MCF 10A (cell line): Measurements from ENCODE around the gene STAT1. TPM values are rescaled to one million over a fixed set of nuclear protein-coding genes. Genes with fewer than 3 reads are reported as not detected.
A peak's percentile ranks its signal among the peaks of the same experiment; 100 is the strongest.

Experiments used
- BruUV-seq: library from RNA; stranded (reverse); fragments of 400-500 nt; replicated peaks from 2 replicates; lab custom pipeline; 2021; lab: Mats Ljungman, UMichigan
- CTCF ChIA-PET: fragments of 300-600 bp; sonication (Branson Sonifier 250); formaldehyde crosslinking; extraction: SDS; loops from one replicate; lab custom pipeline; 2021; ENCODE audit warnings: antibody characterized with exemption, inconsistent platforms; lab: Yijun Ruan, JAX
- POLR2A ChIA-PET: fragments of 300-600, 350-650 bp; sonication (Branson Sonifier 250); formaldehyde crosslinking; extraction: SDS; loops from one replicate; lab custom pipeline; 2020; ENCODE audit warnings: antibody characterized with exemption, inconsistent platforms; lab: Yijun Ruan, JAX
- DNase-seq: peaks from one replicate; pipeline ENCODE4 v3.0.0-alpha.2; 2018; ENCODE audit not compliant: unreplicated experiment
- H3K27ac Mint-ChIP-seq: one replicate; pipeline ENCODE4 v1.8.0; 2022; ENCODE audit warnings: mild to moderate bottlenecking, low read depth, mixed read lengths; ENCODE audit not compliant: unreplicated experiment
- H3K27me3 Mint-ChIP-seq: one replicate; pipeline ENCODE4 v1.8.0; 2022; ENCODE audit warnings: mixed read lengths; ENCODE audit not compliant: insufficient read depth, unreplicated experiment
- H3K36me3 Mint-ChIP-seq: one replicate; pipeline ENCODE4 v1.8.0; 2022; ENCODE audit warnings: mild to moderate bottlenecking, moderate library complexity, mixed read lengths; ENCODE audit not compliant: insufficient read depth, unreplicated experiment
- H3K4me1 Mint-ChIP-seq: one replicate; pipeline ENCODE4 v1.8.0; 2022; ENCODE audit warnings: mixed read lengths; ENCODE audit not compliant: insufficient read depth, unreplicated experiment
- H3K4me3 Mint-ChIP-seq: one replicate; pipeline ENCODE4 v1.8.0; 2022; ENCODE audit warnings: mild to moderate bottlenecking, moderate library complexity, mixed read lengths; ENCODE audit not compliant: unreplicated experiment
- H3K9me3 Mint-ChIP-seq: one replicate; pipeline ENCODE4 v1.8.0; 2022; ENCODE audit warnings: mixed read lengths; ENCODE audit not compliant: unreplicated experiment
- intact Hi-C: fragments of 100-400 bp; cut with micrococcal nuclease; formaldehyde crosslinking; loops from 2 replicates; pipeline ENCODE4 v1.14.1; 2022
- total RNA-seq: library from RNA; stranded (reverse); gene quantifications from 2 replicates; pipeline ENCODE4 v1.2.3, GENCODE V29; 2022
- TF ChIP-seq, protein P1 (sequence below): fragments of 200-600 bp; IDR thresholded peaks from one replicate; pipeline ENCODE4 v1.8.0; 2022; ENCODE audit warnings: antibody characterized with exemption, mild to moderate bottlenecking; ENCODE audit not compliant: unreplicated experiment

STAT1 gene
- total RNA-seq, 1 experiment from 2014 or later, result 36.9 TPM

DNA sequence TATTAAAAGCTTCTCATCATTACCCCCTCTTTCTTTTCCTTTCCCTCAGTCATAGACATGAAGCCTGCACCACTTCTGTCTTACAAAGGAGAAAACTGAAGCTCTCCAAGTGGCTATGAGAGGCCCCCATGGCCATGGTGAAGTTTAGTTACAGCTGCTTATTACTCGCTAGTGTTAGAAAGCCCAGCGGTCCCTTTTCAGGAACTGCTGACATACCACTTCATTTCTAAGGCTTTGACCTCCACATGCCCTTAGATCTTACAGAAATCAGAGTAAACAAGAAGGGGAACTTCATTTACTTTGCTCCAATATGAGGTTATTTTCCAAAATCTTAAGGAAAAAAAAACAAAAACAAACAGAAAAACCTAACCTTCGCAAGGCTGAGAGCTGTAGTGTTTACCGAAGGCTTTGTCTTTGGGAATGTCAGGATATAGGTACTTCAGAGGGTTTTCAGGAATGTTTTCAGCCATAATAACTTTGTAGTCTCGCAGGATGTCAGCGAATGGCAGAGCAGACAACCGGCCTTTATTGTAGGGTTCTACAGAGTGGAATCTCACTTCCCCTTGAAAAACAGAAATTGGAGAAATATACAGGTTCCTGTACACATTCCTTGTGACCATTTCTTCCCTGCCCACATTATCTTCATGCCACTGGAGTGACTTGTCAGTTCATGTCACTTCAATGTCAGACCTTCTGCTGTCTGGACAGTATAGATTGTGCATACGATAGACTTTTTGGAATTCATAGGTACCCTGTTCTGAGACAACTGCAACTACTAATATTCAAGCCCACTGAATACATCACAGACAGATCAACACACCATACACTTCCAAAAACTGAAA lies 18.8 kb upstream of the STAT1 start:
- no peak overlapping the region for H3K27ac Mint-ChIP-seq
- no peaks in the 10 kb centered on the region for H3K9me3 Mint-ChIP-seq
- BruUV-seq, result no TSS peak
- ChIA-PET POLR2A (interaction anchor here (0.6 to 1.0 kb wide), 2 partner anchors 19 to 135 kb away, joined by 3 read pairs; no protein-coding TSS in a partner anchor), CTCF (interaction anchor here (0.6 to 0.8 kb wide), 3 partner anchors 122 to 767 kb away, joined by 3 to 4 read pairs (median 3); no protein-coding TSS in a partner anchor)
- no peaks in the 10 kb centered on the region for H3K27me3 Mint-ChIP-seq
- no peak for DNase-seq
- intact Hi-C loops, result loop anchor here (5.0 kb wide), 1 partner anchor 36 kb away; no protein-coding TSS in a partner anchor
- H3K36me3 Mint-ChIP-seq, result peaks cover 5% of the 10 kb centered on the region
- H3K4me3 Mint-ChIP-seq, result no peak overlapping the region
- no peaks in the 10 kb centered on the region for H3K4me1 Mint-ChIP-seq
- TF ChIP-seq, protein P1, sequence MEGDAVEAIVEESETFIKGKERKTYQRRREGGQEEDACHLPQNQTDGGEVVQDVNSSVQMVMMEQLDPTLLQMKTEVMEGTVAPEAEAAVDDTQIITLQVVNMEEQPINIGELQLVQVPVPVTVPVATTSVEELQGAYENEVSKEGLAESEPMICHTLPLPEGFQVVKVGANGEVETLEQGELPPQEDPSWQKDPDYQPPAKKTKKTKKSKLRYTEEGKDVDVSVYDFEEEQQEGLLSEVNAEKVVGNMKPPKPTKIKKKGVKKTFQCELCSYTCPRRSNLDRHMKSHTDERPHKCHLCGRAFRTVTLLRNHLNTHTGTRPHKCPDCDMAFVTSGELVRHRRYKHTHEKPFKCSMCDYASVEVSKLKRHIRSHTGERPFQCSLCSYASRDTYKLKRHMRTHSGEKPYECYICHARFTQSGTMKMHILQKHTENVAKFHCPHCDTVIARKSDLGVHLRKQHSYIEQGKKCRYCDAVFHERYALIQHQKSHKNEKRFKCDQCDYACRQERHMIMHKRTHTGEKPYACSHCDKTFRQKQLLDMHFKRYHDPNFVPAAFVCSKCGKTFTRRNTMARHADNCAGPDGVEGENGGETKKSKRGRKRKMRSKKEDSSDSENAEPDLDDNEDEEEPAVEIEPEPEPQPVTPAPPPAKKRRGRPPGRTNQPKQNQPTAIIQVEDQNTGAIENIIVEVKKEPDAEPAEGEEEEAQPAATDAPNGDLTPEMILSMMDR, result no peak

DNA sequence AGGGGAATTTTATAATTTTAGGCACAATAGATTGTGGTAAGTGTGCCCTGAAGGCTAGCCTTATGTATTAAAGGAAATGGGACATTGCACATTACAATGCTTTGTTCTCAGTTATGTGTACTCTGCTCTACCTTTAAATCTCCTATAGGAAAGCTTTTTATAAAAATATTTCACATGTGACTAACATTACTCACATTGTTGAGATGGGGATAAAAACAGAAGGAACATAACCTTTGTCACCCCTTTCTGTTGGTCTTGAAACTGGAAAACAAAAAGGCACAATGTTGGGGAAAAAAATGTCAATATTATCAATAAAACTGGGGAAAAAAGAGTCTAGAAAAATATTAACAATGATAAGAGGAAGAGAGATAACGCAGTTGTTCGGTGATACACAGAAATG lies 17.3 kb upstream of the STAT1 start:
- intact Hi-C loops, result loop anchor here (5.0 kb wide), 1 partner anchor 34 kb away; no protein-coding TSS in a partner anchor
- Mint-ChIP-seq H3K36me3 (no peaks in the 10 kb centered on the region), H3K4me3 (no peak overlapping the region), H3K9me3 (no peaks in the 10 kb centered on the region), H3K27me3 (no peaks in the 10 kb centered on the region), H3K27ac (no peak overlapping the region), H3K4me1 (no peaks in the 10 kb centered on the region)
- ChIA-PET POLR2A (no interaction called here), CTCF (interaction anchor here (0.9 kb wide), 1 partner anchor 252 kb away, joined by 3 read pairs; no protein-coding TSS in a partner anchor)
- TF ChIP-seq, protein P1, result no peak
- BruUV-seq, result no TSS peak
- no peak for DNase-seq

DNA sequence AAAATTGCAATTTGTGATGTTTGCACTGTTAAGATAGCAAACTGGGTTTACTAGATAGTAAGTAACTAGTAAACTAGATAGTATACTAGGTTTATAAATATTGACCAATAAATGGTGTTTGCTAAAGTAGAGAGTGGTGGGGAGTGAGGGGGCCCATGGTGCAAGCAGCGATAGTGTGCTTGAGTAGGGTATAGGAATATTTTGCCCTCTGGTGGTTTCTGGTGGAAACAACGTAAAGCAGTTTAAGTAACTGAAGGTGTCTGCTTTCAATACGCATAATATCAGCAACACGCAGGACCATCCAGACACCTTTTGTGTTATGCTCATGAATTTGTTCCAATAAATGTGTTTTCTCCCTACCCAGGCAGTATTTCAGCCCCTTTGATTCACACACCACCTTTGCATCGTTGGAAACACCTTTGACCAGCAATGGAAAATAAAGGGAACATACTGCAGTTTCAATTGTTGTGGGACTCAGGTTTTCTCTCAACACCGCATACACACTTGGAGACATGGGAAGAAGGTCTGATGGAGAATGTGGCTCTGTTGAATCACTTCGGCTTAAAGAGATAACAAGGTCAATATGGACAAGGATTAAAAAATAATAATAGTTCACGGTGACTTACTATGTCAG lies 16.7 kb upstream of the STAT1 start:
- Mint-ChIP-seq H3K27me3 (no peaks in the 10 kb centered on the region), H3K9me3 (no peaks in the 10 kb centered on the region), H3K27ac (no peak overlapping the region), H3K36me3 (no peaks in the 10 kb centered on the region), H3K4me3 (no peak overlapping the region), H3K4me1 (no peaks in the 10 kb centered on the region)
- POLR2A ChIA-PET, result no interaction called here
- BruUV-seq, result no TSS peak
- peak; percentile 59 for DNase-seq
- intact Hi-C loops, result loop anchor here (1.0 to 5.0 kb wide), 2 partner anchors 33 to 249 kb away; no protein-coding TSS in a partner anchor
- CTCF ChIA-PET, result interaction anchor here (0.9 to 2.3 kb wide), 2 partner anchors 251 kb away, joined by 3 to 11 read pairs; no protein-coding TSS in a partner anchor
- TF ChIP-seq, protein P1, result peak; percentile 61
